ENCODE results near the gene TOX2.
A peak's percentile ranks its signal among the peaks of the same experiment; 100 is the strongest.

Gene TOX2

GRCh38 chr20:44031781-44032582 lies 117.3 kb downstream of the TOX2 start:
- Histone ChIP-seq H3K36me3 (ENCODE audit: low read depth) (no peaks in the 10 kb centered on the region), H3K27me3 (ENCODE audit: insufficient read depth, poor library complexity, severe bottlenecking) (no peaks in the 10 kb centered on the region), H3K4me3 (ENCODE audit: severe bottlenecking) (no peak overlapping the region), H3K9me3 (ENCODE audit: severe bottlenecking) (no peaks in the 10 kb centered on the region), H3K27ac (ENCODE audit: poor library complexity, severe bottlenecking) (no peak overlapping the region), H3K4me1 (ENCODE audit: insufficient read depth, poor library complexity, severe bottlenecking) (no peaks in the 10 kb centered on the region)
- no peak for ATAC-seq (ENCODE audit: low read depth)
- peak; percentile 49 for DNase-seq (ENCODE audit: low spot score)
- TF ChIP-seq, protein P1, sequence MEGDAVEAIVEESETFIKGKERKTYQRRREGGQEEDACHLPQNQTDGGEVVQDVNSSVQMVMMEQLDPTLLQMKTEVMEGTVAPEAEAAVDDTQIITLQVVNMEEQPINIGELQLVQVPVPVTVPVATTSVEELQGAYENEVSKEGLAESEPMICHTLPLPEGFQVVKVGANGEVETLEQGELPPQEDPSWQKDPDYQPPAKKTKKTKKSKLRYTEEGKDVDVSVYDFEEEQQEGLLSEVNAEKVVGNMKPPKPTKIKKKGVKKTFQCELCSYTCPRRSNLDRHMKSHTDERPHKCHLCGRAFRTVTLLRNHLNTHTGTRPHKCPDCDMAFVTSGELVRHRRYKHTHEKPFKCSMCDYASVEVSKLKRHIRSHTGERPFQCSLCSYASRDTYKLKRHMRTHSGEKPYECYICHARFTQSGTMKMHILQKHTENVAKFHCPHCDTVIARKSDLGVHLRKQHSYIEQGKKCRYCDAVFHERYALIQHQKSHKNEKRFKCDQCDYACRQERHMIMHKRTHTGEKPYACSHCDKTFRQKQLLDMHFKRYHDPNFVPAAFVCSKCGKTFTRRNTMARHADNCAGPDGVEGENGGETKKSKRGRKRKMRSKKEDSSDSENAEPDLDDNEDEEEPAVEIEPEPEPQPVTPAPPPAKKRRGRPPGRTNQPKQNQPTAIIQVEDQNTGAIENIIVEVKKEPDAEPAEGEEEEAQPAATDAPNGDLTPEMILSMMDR (IDR thresholded peaks at IDR 0.05; ENCODE audit: poor library complexity, severe bottlenecking): no peak

DNA sequence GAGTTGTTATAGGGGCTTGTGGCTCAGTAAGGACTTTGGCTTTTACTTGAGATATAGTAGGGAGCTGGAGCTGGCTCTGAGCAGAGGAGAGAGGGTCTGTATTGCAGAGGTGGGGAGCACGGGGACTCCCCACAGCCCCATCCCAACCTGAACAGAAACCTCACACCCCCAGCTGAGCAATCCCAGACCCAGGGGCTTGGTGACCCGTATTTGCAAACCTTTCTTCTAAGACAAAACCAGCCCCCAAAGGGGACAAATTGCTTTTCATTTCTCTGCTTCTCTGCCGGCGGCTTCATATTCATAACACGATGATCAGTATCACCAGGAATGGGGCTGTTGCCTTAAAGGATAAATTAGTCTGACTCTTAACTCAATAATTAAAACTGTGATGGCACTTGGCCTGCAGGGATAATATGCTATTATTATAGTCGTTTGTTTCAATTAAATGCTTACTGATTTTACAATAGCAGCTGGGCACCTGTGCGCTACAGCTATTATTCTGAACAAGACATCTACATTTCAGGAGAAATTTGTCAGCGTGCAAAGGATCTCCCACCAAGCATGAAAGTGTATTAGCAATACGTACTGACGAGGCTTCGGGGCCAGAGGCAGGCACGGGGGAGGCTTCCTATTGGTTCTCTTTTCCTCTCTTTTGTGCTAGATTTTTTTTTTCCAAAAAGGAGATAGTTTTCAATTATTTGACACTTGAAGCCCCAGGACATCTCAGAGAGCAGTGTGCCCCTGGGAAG lies 118.1 kb downstream of the TOX2 start:
- no peaks in the 10 kb centered on the region for H3K4me1 ChIP-seq (ENCODE audit: insufficient read depth, poor library complexity, severe bottlenecking)
- no peak overlapping the region for H3K27ac ChIP-seq (ENCODE audit: poor library complexity, severe bottlenecking)
- H3K27me3 ChIP-seq (ENCODE audit: insufficient read depth, poor library complexity, severe bottlenecking): no peaks in the 10 kb centered on the region
- H3K36me3 ChIP-seq (ENCODE audit: low read depth): no peaks in the 10 kb centered on the region
- no peak overlapping the region for H3K4me3 ChIP-seq (ENCODE audit: severe bottlenecking)
- no peaks in the 10 kb centered on the region for H3K9me3 ChIP-seq (ENCODE audit: severe bottlenecking)
- TF ChIP-seq, protein P1 (IDR thresholded peaks at IDR 0.05; ENCODE audit: poor library complexity, severe bottlenecking): no peak
- DNase-seq (ENCODE audit: low spot score) (peak; percentile 53), ATAC-seq (ENCODE audit: low read depth) (no peak)

- no peak overlapping the region for H3K4me3 ChIP-seq (ENCODE audit: severe bottlenecking)
- peak; percentile 36 for DNase-seq (ENCODE audit: low spot score)
- TF ChIP-seq, protein P1 (IDR thresholded peaks at IDR 0.05; ENCODE audit: poor library complexity, severe bottlenecking): no peak
- no peak overlapping the region for H3K27ac ChIP-seq (ENCODE audit: poor library complexity, severe bottlenecking)
- no peaks in the 10 kb centered on the region for H3K4me1 ChIP-seq (ENCODE audit: insufficient read depth, poor library complexity, severe bottlenecking)
- no peak for ATAC-seq (ENCODE audit: low read depth)
- H3K9me3 ChIP-seq (ENCODE audit: severe bottlenecking): no peaks in the 10 kb centered on the region
- H3K36me3 ChIP-seq (ENCODE audit: low read depth): no peaks in the 10 kb centered on the region
- H3K27me3 ChIP-seq (ENCODE audit: insufficient read depth, poor library complexity, severe bottlenecking): no peaks in the 10 kb centered on the region
Measured at GRCh38 chr20:44033344-44033743, 118.7 kb downstream of the TOX2 start.

DNA sequence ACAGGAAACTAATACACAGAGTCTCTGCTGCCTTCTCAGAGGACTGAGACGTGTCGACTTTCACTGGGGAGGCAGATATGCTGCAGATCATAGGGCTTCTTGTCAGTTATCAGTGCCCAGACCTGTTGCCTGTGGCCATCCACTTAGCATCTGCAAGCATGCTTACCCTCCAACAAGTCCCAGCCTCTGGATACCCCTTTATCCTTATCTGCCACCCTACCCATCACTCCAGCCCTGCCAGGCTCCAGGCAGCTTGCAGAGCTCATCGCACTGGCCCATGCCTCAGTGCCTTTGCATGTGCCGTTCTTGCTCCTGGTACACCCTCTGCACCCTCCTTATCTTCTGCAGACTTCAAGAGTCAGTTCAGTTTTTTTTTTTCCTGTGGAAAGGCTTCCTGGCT lies 119.2 kb downstream of the TOX2 start:
- TF ChIP-seq, protein P1 (IDR thresholded peaks at IDR 0.05; ENCODE audit: poor library complexity, severe bottlenecking): no peak
- ATAC-seq (ENCODE audit: low read depth) (no peak), DNase-seq (ENCODE audit: low spot score) (peak; percentile 66)
- Histone ChIP-seq H3K27ac (ENCODE audit: poor library complexity, severe bottlenecking) (no peak overlapping the region), H3K4me3 (ENCODE audit: severe bottlenecking) (no peak overlapping the region), H3K9me3 (ENCODE audit: severe bottlenecking) (no peaks in the 10 kb centered on the region), H3K36me3 (ENCODE audit: low read depth) (no peaks in the 10 kb centered on the region), H3K27me3 (ENCODE audit: insufficient read depth, poor library complexity, severe bottlenecking) (no peaks in the 10 kb centered on the region), H3K4me1 (ENCODE audit: insufficient read depth, poor library complexity, severe bottlenecking) (no peaks in the 10 kb centered on the region)
